IMR-90 (cell line): Measurements from ENCODE around the gene ASPRV1. TPM values are rescaled to one million over a fixed set of nuclear protein-coding genes. Genes with fewer than 3 reads are reported as not detected.
A peak's percentile ranks its signal among the peaks of the same experiment; 100 is the strongest.

Source experiments
- ATAC-seq: fragments of 200-7000 bp; cut with Tn5 transposase; 2 replicates; pipeline ENCODE4 v1.9.1; 2020; ENCODE audit warnings: low read depth, mild to moderate bottlenecking, moderate library complexity
- BruUV-seq: library from RNA; stranded (reverse); fragments of 400-500 nt; replicated peaks from 2 replicates; lab custom pipeline; 2021; lab: Mats Ljungman, UMichigan
- CTCF ChIA-PET: fragments of 300-600 bp; formaldehyde crosslinking; extraction: SDS; loops from one replicate; lab custom pipeline; 2021; ENCODE audit warnings: antibody characterized with exemption; lab: Yijun Ruan, JAX
- POLR2A ChIA-PET: fragments of 300-600 bp; sonication (Branson Sonifier 250); formaldehyde crosslinking; loops from one replicate; lab custom pipeline; 2022; ENCODE audit warnings: antibody characterized with exemption; ENCODE audit not compliant: unreplicated experiment; lab: Charles Lee
- DNase-seq: peaks from one replicate; pipeline ENCODE4 v3.0.0; 2013
- H2AFZ ChIP-seq: replicated peaks from 2 replicates; pipeline ENCODE3; 2013; ENCODE audit warnings: low read length, mild to moderate bottlenecking; ENCODE audit not compliant: poor library complexity
- H2AK5ac ChIP-seq: 2 replicates; pipeline ENCODE4 v1.6.1; 2013; ENCODE audit warnings: low read depth, low read length, inconsistent platforms
- H2AK9ac ChIP-seq: replicated peaks from 2 replicates; pipeline ENCODE3; 2013; ENCODE audit warnings: mild to moderate bottlenecking, low read depth, low read length, moderate library complexity; ENCODE audit not compliant: poor library complexity
- H2BK120ac ChIP-seq: 2 replicates; pipeline ENCODE4 v1.6.1; 2013; ENCODE audit warnings: low read depth, low read length, inconsistent platforms
- H2BK15ac ChIP-seq: 3 replicates; pipeline ENCODE4 v1.6.1; 2013; ENCODE audit warnings: low read depth, low read length, inconsistent platforms
- H2BK20ac ChIP-seq: 2 replicates; pipeline ENCODE4 v1.6.1; 2013; ENCODE audit warnings: low read depth, mild to moderate bottlenecking, inconsistent platforms, low read length, moderate library complexity
- H2BK5ac ChIP-seq: 2 replicates; pipeline ENCODE4 v1.6.1; 2013; ENCODE audit warnings: mild to moderate bottlenecking, low read depth, low read length, inconsistent platforms; ENCODE audit not compliant: poor library complexity, severe bottlenecking
- H3K14ac ChIP-seq: replicated peaks from 2 replicates; pipeline ENCODE4 v1.6.1; 2013; ENCODE audit warnings: low read depth, low read length, inconsistent platforms
- H3K18ac ChIP-seq: 2 replicates; pipeline ENCODE4 v1.6.1; 2013; ENCODE audit warnings: low read depth, low read length, control low read depth
- H3K23ac ChIP-seq: 2 replicates; pipeline ENCODE4 v1.6.1; 2013; ENCODE audit warnings: low read depth, low read length, inconsistent platforms
- H3K27ac ChIP-seq: 2 replicates; pipeline ENCODE4 v1.5.1; 2013; ENCODE audit warnings: mild to moderate bottlenecking, control low read depth, low read length; ENCODE audit not compliant: insufficient read depth
- H3K27me3 ChIP-seq: 2 replicates; pipeline ENCODE4 v1.6.1; 2013; ENCODE audit warnings: low read length; ENCODE audit not compliant: control insufficient read depth, insufficient read depth
- H3K36me3 ChIP-seq: 2 replicates; pipeline ENCODE4 v1.6.1; 2013; ENCODE audit warnings: low read length, mixed read lengths; ENCODE audit not compliant: control insufficient read depth, insufficient read depth
- H3K4ac ChIP-seq: 2 replicates; pipeline ENCODE4 v1.6.1; 2013; ENCODE audit warnings: low read depth, low read length, inconsistent platforms
- H3K4me1 ChIP-seq: 2 replicates; pipeline ENCODE4 v1.6.1; 2013; ENCODE audit warnings: low read length, mixed read lengths; ENCODE audit not compliant: control insufficient read depth, insufficient read depth
- H3K4me2 ChIP-seq: 2 replicates; pipeline ENCODE4 v1.6.1; 2013; ENCODE audit warnings: low read depth, mild to moderate bottlenecking, control low read depth, low read length, moderate library complexity
- H3K4me3 ChIP-seq: 2 replicates; pipeline ENCODE4 v1.5.1; 2013; ENCODE audit warnings: low read depth, mild to moderate bottlenecking, control low read depth, low read length, moderate library complexity; ENCODE audit not compliant: insufficient read depth
- H3K56ac ChIP-seq: 2 replicates; pipeline ENCODE4 v1.6.1; 2013; ENCODE audit warnings: low read length, inconsistent platforms; ENCODE audit not compliant: insufficient read depth; ENCODE audit errors: extremely low read depth
- H3K79me1 ChIP-seq, 2 experiments: 2 replicates each; pipeline ENCODE4 v1.6.1; 2013; ENCODE audit warnings: low read length in 2 of 2, inconsistent platforms in 1 of 2, low read depth in 1 of 2
- H3K9ac ChIP-seq: 2 replicates; pipeline ENCODE4 v1.6.1; 2013; ENCODE audit warnings: low read depth, low read length, control low read depth
- H3K9me1 ChIP-seq: 2 replicates; pipeline ENCODE4 v1.6.1; 2013; ENCODE audit warnings: low read length, inconsistent platforms; ENCODE audit not compliant: insufficient read depth
- H3K9me3 ChIP-seq: 2 replicates; pipeline ENCODE4 v1.6.1; 2013; ENCODE audit warnings: low read length; ENCODE audit not compliant: control insufficient read depth, insufficient read depth
- H4K20me1 ChIP-seq: 2 replicates; pipeline ENCODE4 v1.6.1; 2013; ENCODE audit warnings: low read length, inconsistent platforms; ENCODE audit not compliant: insufficient read depth
- H4K5ac ChIP-seq: 2 replicates; pipeline ENCODE4 v1.6.1; 2013; ENCODE audit warnings: mild to moderate bottlenecking, low read depth, low read length, control low read depth
- H4K8ac ChIP-seq, 2 experiments: 2 replicates each; pipeline ENCODE4 v1.6.1; 2013; ENCODE audit warnings: low read depth in 2 of 2, low read length in 2 of 2, control low read depth in 1 of 2, inconsistent platforms in 1 of 2
- H4K91ac ChIP-seq: 2 replicates; pipeline ENCODE4 v1.6.1; 2013; ENCODE audit warnings: low read depth, low read length, inconsistent platforms; ENCODE audit not compliant: insufficient read depth
- BHLHE40 ChIP-seq: fragments of 150-350 bp; IDR thresholded peaks from 2 replicates; pipeline ENCODE4 v1.6.1; 2016; ENCODE audit warnings: mild to moderate bottlenecking, low read depth, low read length
- CEBPB ChIP-seq: IDR thresholded peaks from 2 replicates; pipeline ENCODE4 v1.6.1; 2012; ENCODE audit warnings: low read depth, low read length, improper control_type of control experiment
- MAFK ChIP-seq: IDR thresholded peaks from 2 replicates; pipeline ENCODE4 v1.6.1; 2012; ENCODE audit warnings: low read depth, low read length, improper control_type of control experiment
- MAZ ChIP-seq: IDR thresholded peaks from 2 replicates; pipeline ENCODE4 v1.6.1; 2012; ENCODE audit warnings: low read depth, mild to moderate bottlenecking, low read length, improper control_type of control experiment, moderate library complexity, borderline replicate concordance
- MXI1 ChIP-seq: IDR thresholded peaks from 2 replicates; pipeline ENCODE4 v1.6.1; 2012; ENCODE audit warnings: low read depth, mild to moderate bottlenecking, low read length, moderate library complexity, borderline replicate concordance
- RAD21 ChIP-seq: IDR thresholded peaks from 2 replicates; pipeline ENCODE4 v1.6.1; 2012; ENCODE audit warnings: low read length, improper control_type of control experiment
- RFX5 ChIP-seq: IDR thresholded peaks from 2 replicates; pipeline ENCODE4 v1.8.0; 2012; ENCODE audit warnings: low read depth, mild to moderate bottlenecking, low read length, moderate library complexity
- SMC3 ChIP-seq: fragments of 150-350 bp; IDR thresholded peaks from 2 replicates; pipeline ENCODE4 v1.6.1; 2016; ENCODE audit warnings: low read depth, mild to moderate bottlenecking, antibody characterized with exemption, low read length, moderate library complexity
- USF2 ChIP-seq: fragments of 150-350 bp; IDR thresholded peaks from 2 replicates; pipeline ENCODE4 v1.6.1; 2017; ENCODE audit warnings: mild to moderate bottlenecking, antibody characterized with exemption, low read length, low read depth
- WGBS, 2 experiments: methylation state at CpG; one replicate each; pipeline versions ENCODE4 v1.1.5 to v1.1.7; 2013; ENCODE audit warnings: missing lambda C conversion rate in 2 of 2; ENCODE audit not compliant: insufficient read length in 1 of 2; ENCODE audit errors: extremely low coverage in 2 of 2; 5-methylcytosine and 5-hydroxymethylcytosine counted together
- dilution Hi-C: fragments of 300-500 bp; cut with HindIII; formaldehyde crosslinking; loops from one replicate; pipeline ENCODE4 v1.14.3; 2018; ENCODE audit warnings: low sequenced_read_pairs; ENCODE audit not compliant: unreplicated experiment
- in situ Hi-C: fragments of 300-500 bp; cut with MboI; formaldehyde crosslinking; loops from 3 replicates; pipeline ENCODE4 v1.14.3; 2019; ENCODE audit warnings: low sequenced_read_pairs, inconsistent platforms, mixed read lengths
- intact Hi-C: fragments of 100-400 bp; cut with micrococcal nuclease; formaldehyde crosslinking; loops from 2 replicates; pipeline ENCODE4 v1.10.0; 2022
- polyA plus RNA-seq, 3 experiments: library from polyadenylated mRNA; depleted of rRNA; stranded (reverse); fragments of >200 nt; gene quantifications; 2 replicates each; pipeline ENCODE4 v1.2.3, GENCODE V29; 2012; ENCODE audit warnings: low replicate concordance in 1 of 3
- total RNA-seq: library from RNA; depleted of rRNA; stranded (reverse); fragments of >200 nt; gene quantifications from 2 replicates; pipeline ENCODE4 v1.2.3, GENCODE V29; 2012

ASPRV1 gene
- total and polyA plus RNA-seq, 2 of the 4 experiments (the other 2 are of a cell fraction) = 0.14 to 0.18 TPM

DNA sequence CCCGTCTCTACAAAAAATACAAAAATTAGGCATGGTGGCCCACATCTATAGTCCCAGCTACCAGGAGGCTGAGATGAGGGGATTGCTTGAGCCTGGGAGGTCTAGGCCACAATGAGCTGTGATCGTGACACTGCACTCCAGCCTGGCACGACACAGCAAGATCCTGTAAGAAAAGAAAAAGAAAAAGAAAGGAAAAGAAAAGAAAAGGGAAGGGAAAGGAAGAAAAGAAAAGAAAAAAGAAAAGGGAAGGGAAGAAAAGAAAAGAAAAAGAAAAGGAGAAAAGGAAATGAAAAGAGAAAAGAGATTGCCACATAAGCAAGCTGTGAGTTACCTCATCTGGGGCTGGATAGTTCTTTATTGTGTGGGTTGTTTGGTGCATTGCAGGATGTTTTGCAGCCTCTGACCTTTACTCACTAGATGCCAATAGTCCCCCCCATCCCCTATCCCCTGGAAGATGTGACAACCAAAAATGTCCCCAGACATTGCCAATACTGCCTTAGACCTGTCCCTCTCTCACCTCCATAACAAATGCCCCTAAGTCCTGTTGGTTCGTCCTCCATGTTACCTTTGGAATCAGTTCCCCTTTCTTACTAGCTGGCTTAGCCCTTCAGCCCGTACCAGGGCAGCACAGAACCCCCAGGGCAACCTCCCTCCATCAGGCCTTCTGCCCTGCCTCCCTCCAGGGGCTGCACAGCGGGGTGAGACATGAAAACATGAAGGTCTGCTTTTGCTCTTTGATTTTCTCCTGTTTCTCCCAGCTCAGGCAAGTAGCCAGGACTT lies 8.9 kb downstream of the ASPRV1 start:
- Histone ChIP-seq H2AK5ac (no peak overlapping the region), H2AK9ac (no peak overlapping the region), H3K4ac (no peak overlapping the region), H3K23ac (no peak overlapping the region), H3K36me3 (no peaks in the 10 kb centered on the region), H4K91ac (no peak overlapping the region), H3K4me2 (no peak overlapping the region), H3K14ac (no peak overlapping the region), H2BK15ac (no peak overlapping the region), H3K56ac (no peak overlapping the region), H3K27ac (no peak overlapping the region), H3K9me3 (no peaks in the 10 kb centered on the region), H2BK20ac (no peak overlapping the region), H3K4me1 (no peaks in the 10 kb centered on the region), H3K18ac (no peak overlapping the region), H2AFZ (peak overlapping the region; percentile 24), H3K27me3 (peaks cover 16% of the 10 kb centered on the region), H3K4me3 (no peak overlapping the region), H4K5ac (no peak overlapping the region; the same call in 1 of the 2 replicates), H4K8ac (no peak overlapping the region), H4K20me1 (no peaks in the 10 kb centered on the region), H3K9me1 (peaks cover 6% of the 10 kb centered on the region; the same call in 1 of the 2 replicates), H2BK120ac (no peak overlapping the region), H3K9ac (no peak overlapping the region), H3K79me1 (no peaks in the 10 kb centered on the region), H2BK5ac (no peak overlapping the region)
- in situ Hi-C loops = no loop called here
- POLR2A ChIA-PET = no interaction called here
- dilution Hi-C loops = no loop called here
- CTCF ChIA-PET = no interaction called here
- no peak for ATAC-seq
- no peak for DNase-seq
- TF ChIP-seq USF2 (no peak), RFX5 (no peak), BHLHE40 (no peak), MAZ (no peak), MXI1 (no peak), SMC3 (no peak), MAFK (no peak), RAD21 (no peak), CEBPB (no peak)
- no TSS peak for BruUV-seq
- intact Hi-C loops = no loop called here
- 79% methylated on average over 4 of the region's 6 CpGs; no CpG with 5 or more reads in 1 of the 2 experiments for WGBS, 2 experiments
